Measurements from ENCODE around the gene LYST. TPM values are rescaled to one million over a fixed set of nuclear protein-coding genes. Genes with fewer than 3 reads are reported as not detected.

Gene LYST
- total and polyA plus RNA-seq, 2 of the 8 experiments (the other 6 are each of a cell fraction or from before 2014, with no cell fraction given): 0.29 to 0.58 TPM

GRCh38 chr1:235835226-235835625 is 31.5 kb downstream of the LYST start:
- Histone ChIP-seq H3K14ac (ENCODE audit: insufficient read length) (no peak overlapping the region), H3K79me1 (ENCODE audit: low read depth, low read length) (no peaks in the 10 kb centered on the region), H3K4me1 (replicated peaks in 1 of 4; ENCODE audit: control insufficient read depth in 3 of 4, insufficient read depth in 4 of 4, low read length in 3 of 4) (no peaks in the 10 kb centered on the region), H3K4ac (replicated peaks; ENCODE audit: insufficient read length, low read depth, low read length) (no peak overlapping the region), H3K27ac (ENCODE audit: low read depth, low read length) (no peak overlapping the region), H3K27me3 (replicated peaks in 1 of 4; ENCODE audit: control insufficient read depth in 3 of 4, extremely low read depth in 1 of 4, insufficient read depth in 3 of 4, low read length in 3 of 4) (no peaks in the 10 kb centered on the region), H4K5ac (ENCODE audit: insufficient read length, low read depth, low read length) (no peak overlapping the region), H2BK20ac (ENCODE audit: low read length) (no peak overlapping the region), H2BK15ac (ENCODE audit: low read length) (no peak overlapping the region), H2BK5ac (ENCODE audit: low read depth, low read length) (no peak overlapping the region), H3K9me3 (ENCODE audit: insufficient read depth in 2 of 2, low read depth in 1 of 2, low read length in 1 of 2) (no peaks in the 10 kb centered on the region), H4K20me1 (replicated peaks in 1 of 2; ENCODE audit: control insufficient read depth in 1 of 2, insufficient read depth in 2 of 2, low read length in 2 of 2) (no peaks in the 10 kb centered on the region), H3K4me3 (ENCODE audit: extremely low read depth in 1 of 4, insufficient read depth in 2 of 4, low read depth in 3 of 4, low read length in 4 of 4) (no peak overlapping the region), H3K23ac (ENCODE audit: insufficient read length) (no peak overlapping the region), H3K56ac (replicated peaks; ENCODE audit: insufficient read length, low read depth, low read length) (no peak overlapping the region), H2AFZ (ENCODE audit: low read length) (no peak overlapping the region), H4K91ac (replicated peaks; ENCODE audit: insufficient read length, low read length) (no peak overlapping the region), H2BK120ac (replicated peaks; ENCODE audit: low read depth, low read length) (no peak overlapping the region), H3K79me2 (ENCODE audit: control insufficient read depth in 1 of 2, insufficient read depth in 2 of 2, low read length in 2 of 2) (no peaks in the 10 kb centered on the region), H2BK12ac (ENCODE audit: low read depth, low read length) (no peak overlapping the region), H3K36me3 (ENCODE audit: control insufficient read depth in 2 of 4, insufficient read depth in 4 of 4, low read length in 3 of 4) (no peaks in the 10 kb centered on the region), H4K8ac (ENCODE audit: extremely low read depth, insufficient read depth, low read length) (no peak overlapping the region), H3K18ac (ENCODE audit: extremely low read depth, low read length) (no peak overlapping the region), H2AK5ac (ENCODE audit: low read depth, low read length) (no peak overlapping the region), H3K23me2 (ENCODE audit: low read depth, low read length) (no peaks in the 10 kb centered on the region), H3K9ac (replicated peaks in 1 of 4; ENCODE audit: extremely low read depth in 1 of 4, low read depth in 3 of 4, low read length in 3 of 4) (no peak overlapping the region), H3K4me2 (ENCODE audit: insufficient read depth in 1 of 2, low read depth in 2 of 2, low read length in 2 of 2) (no peak overlapping the region)
- FAIRE-seq: no peak
- TF ChIP-seq E2F6 (IDR thresholded peaks at IDR 0.05) (no peak), SP4 (IDR thresholded peaks at IDR 0.05; ENCODE audit: low read length) (no peak), EP300 (IDR thresholded peaks at IDR 0.05; ENCODE audit: borderline replicate concordance in 1 of 2, low read depth in 2 of 2, low read length in 2 of 2) (no peak), CREB1 (IDR thresholded peaks at IDR 0.05) (no peak), RXRA (IDR thresholded peaks at IDR 0.05; ENCODE audit: insufficient read depth, low read depth, low read length) (no peak), BCL11A (IDR thresholded peaks at IDR 0.05; ENCODE audit: low read depth in 2 of 2, low read length in 2 of 2) (no peak), SUZ12 (IDR thresholded peaks at IDR 0.05; ENCODE audit: low read length) (no peak), USF2 (IDR thresholded peaks at IDR 0.05; ENCODE audit: low read length) (no peak), SP1 (IDR thresholded peaks at IDR 0.05; ENCODE audit: low read depth, low read length) (no peak)
- POLR2A ChIA-PET (ENCODE audit: partially characterized antibody): no interaction called here
- WGBS, 2 experiments (ENCODE audit: extremely low coverage in 1 of 2, insufficient coverage in 1 of 2, insufficient read length in 1 of 2, insufficient replicate concordance in 2 of 2, low coverage in 1 of 2, low lambda C conversion rate in 2 of 2, missing lambda C conversion rate in 1 of 2): 96% methylated on average over 4 of the region's 4 CpGs; no CpG with 5 or more reads in 1 of the 2 experiments
- no peak for DNase-seq (ENCODE audit: low read depth in 1 of 2, low spot score in 2 of 2)
- CTCF ChIA-PET (ENCODE audit: partially characterized antibody): interaction anchor here (0.7 to 8.1 kb wide), 4 partner anchors 7 to 140 kb away, joined by 3 to 53 read pairs (median 16); no protein-coding TSS in a partner anchor

Measured in H1 (cell line).